Tongue (tissue), 2 donors: ENCODE results near the gene CCDC6. TPM values are rescaled to one million over a fixed set of nuclear protein-coding genes. Genes with fewer than 3 reads are reported as not detected.
"Not testable (repeated sequence)": the region's sequence is repeated elsewhere in the genome, so short reads cannot be mapped to it uniquely, and the experiment has no call there.

Experiments used
- DNase-seq: peaks from one replicate; pipeline ENCODE4 v3.0.0-alpha.2; 2015
- total RNA-seq: library from RNA; depleted of rRNA; stranded (reverse); fragments of >200 nt; gene quantifications from one replicate; pipeline ENCODE4 v1.2.3, GENCODE V29; 2014

CCDC6 gene
- total RNA-seq, 1 donor from 2014 or later, result 37.2 TPM

DNA sequence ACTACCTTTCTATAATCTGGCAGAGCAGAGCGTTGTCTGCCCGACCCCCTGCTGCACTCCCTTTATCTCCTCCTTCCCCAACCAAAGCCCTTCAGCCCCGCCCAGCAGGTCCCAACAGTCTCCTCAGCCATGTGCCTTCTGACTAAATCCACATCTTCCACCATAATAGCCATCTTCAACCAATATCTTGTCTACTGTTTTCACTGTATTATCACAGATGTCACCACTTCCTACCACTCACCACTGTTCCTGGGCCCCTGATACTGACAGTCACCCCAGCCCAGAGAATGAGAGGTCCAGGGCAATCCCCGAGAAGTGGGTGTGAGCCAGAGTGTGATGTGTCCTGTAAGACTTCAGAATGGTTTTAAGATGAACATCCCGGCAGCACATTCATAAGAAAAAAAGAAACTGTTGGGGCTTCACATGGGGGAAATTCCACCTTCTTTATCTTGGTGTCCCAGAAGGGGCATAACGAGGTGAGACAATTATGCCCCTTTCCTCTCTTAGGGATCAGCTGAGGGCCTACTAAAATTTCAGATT is 25.3 kb downstream of the CCDC6 start:
- no peak for DNase-seq

DNA sequence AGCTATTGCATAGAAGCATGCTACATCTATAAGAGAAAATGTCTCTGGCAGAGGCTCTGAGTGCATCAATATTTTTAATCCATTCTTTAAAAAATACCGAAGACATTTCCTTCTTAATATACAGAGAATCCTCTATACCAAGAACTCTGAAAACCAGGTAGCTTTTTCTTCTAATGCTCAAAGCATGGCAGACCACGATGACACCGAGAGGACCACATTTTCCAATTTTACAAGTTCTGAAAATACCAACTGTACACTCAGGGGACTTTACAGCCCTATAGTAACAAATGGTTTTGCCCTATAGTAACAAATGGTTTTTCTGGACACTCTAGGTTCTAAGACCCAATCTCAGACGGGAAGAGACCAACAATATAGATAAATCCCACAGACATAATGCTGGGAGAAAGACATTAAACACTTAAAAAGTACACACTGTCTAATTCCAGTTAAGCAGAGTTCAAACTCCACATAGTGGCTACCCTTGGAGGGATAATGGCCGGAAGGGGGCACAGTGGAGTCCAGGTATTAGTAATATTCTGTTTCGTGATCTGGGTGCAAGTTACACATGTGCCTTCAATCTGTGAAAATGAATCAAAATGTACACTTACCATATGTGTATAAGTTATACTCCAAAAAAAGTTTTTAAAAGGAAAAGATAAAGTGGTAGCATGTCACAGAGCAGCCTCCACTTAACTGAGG is 26.2 kb downstream of the CCDC6 start:
- no peak for DNase-seq

DNA sequence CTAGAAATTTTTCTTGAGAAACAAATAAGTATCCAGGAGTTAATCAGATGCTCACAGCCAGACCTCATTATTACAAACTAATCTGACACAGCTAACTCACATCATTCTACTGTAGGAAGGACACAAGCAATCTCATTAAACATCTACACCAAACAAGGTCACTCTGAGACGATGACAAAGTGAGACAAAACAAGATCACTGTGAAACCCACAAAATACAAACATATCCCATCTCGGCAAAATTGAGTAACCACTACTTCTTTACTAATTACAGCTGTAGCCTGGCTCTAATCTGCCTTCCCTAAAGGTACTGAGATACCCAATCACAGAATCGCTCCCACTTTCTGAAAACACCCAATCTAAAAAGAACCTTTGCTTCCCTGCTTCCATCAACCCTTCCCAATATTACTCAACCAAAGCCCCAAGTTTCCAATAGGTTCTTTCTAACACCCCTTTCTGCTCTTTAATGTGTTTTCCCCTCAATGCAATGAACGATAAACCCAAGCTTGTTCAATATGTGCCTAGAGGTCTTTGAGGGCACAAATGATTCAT is 26.9 kb downstream of the CCDC6 start:
- DNase-seq, result no peak

DNA sequence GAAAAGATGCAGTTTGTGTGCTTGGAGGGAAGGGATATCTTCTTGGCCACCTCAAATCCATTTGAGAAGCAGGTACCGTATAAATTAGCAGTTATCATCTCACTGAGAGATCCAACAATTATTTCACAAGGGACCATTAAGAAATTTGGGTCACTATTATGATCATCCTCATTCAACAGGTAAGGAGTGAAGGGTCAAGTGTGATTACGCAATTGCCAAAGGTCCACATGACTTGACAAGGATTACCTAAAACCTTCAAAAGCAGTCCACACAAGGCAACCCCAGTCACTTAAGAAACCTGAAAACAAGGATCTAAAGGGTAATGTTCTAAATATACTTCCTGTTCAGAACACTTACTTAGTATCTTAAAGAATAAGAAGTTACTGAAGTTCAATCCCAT is 27.4 kb downstream of the CCDC6 start:
- DNase-seq, result no peak

DNA sequence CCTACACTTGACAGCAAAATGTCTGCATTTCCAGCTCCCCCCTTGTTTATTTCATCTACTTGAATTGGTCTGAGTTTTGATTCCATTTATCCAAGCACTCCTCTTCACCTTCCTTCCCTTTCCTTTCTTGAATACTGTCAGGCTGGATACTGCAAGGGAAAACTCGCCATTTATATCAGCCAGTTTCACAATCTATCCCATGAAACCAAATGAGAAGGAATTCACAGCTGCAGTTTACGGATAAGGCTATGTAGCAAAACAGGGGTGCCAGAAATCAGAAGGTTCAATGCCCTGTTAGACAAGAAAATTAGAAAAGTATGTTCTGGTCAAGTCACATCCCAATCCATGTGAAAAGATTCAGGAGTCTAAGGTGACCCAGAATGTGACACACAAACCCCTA is 28.1 kb downstream of the CCDC6 start:
- DNase-seq, result no peak

DNA sequence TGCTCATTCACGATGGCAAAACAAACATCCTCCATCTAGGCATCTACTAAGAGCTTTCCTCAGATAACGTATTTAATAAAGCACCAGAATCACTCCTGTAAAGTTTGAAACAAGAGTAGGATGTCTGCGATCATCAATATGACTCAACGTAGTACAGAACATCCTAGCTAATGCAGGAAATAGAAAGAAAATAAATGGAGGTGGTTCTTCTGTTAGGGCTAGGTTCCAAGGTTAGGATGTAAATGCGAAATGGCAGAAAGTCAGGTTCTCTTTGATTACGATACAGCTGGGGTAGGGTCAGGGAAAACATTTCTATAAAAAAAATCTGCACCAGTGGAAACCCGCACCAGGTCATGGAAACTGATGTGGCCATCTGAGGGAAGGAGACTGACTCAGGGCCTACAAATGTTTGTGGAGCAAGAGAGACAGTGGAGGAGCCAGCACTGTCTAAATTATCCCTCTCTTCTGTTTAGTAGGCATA is 29.1 kb downstream of the CCDC6 start:
- DNase-seq, result no peak

DNA sequence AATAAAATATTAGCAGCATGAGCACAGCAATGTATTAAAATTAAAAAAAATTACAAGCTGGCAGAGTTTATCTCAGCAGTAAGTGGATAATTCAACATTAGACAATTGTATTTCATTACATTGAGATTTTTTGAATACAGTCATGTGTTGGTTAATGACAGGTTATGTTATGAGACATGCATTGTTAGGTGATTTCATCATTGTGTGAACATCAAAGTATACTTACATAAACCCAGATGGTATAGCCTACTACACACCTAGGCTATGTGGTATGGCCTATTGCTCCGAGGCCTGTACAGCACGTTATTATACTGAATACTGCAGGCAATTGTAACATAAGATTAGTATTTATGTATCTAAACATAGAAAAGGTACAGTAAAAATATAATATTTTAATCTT is 29.7 kb downstream of the CCDC6 start:
- no peak for DNase-seq

DNA sequence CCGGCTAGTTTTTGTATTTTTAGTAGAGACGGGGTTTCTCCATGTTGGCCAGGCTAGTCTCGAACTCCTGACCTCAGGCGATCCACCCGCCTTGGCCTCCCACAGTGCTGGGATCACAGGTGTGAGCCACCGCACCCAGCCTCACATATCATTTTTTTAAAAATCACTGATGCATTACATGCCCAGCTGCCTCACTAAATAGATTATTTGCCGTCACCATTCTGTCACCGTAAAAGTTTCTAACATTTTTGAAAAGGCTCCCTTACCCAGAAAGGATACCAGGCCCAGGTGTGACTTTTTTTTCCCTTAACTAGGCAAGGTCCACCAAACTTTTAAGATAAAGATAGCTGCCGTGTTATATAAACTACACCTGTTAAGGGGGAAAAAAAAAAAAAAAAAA is 30.1 kb downstream of the CCDC6 start:
- not testable (repeated sequence) for DNase-seq

DNA sequence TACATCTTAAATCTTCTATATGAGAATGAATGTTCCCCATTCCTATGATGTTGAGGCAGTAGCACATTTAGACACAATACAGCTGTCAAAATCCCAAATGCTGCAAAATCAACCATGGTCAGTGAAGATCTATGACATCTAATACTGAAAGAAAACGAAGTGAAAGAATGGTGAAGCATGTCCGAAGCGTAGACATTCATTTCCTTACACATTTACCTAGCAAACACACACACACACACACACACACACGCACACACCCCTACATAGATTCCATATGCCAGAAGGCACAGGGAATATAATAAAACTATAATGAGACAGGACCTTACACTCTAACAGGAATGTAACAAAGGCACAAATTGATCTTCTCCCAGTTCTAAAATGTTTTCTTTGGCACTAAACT is 32.5 kb downstream of the CCDC6 start:
- no peak for DNase-seq

DNA sequence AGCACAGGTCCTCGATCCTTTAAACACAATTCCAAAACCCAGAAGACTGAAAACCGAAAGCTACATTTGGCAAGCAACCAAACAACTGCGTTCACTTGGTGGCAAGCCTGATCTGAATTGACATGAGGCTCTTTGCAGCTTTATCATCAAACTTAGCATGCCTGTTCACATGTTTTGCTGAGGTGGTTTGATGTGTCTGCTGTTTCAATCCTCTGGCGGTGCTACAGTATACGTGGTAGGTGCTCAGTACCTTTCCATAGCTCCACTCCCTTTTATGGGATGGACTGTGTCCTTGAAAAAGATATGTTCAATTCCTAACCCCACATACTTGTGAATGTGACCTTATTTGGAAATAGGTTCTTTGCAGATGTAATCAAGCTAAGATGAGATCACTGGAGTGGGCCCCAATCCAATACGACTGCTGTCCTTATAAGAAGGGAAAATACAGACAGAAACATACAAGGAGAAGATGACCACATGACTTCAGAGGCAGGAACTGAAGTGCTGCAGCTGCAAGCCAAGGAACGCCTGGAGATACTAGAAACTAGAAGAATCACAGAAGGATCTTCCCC is 33.4 kb downstream of the CCDC6 start:
- peak; percentile 54 for DNase-seq

DNA sequence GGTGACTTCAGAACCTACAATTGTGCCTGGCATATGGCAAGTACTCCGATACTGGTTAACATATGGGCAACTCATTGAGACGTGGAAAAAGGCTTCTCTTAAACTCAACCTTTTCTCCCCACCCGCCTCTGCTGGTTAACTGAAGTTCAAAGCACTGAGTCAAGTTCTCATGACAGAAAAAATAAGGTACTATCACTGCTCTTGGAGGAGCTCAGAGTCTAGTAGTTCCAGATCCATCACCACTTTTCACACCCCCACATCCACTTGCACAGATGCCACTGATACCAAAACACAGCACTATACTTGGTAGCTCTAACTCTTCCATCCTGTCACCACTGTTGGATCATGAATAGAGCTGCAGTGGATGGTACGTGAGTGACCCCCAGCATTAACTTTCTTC is 36.2 kb downstream of the CCDC6 start:
- no peak for DNase-seq

DNA sequence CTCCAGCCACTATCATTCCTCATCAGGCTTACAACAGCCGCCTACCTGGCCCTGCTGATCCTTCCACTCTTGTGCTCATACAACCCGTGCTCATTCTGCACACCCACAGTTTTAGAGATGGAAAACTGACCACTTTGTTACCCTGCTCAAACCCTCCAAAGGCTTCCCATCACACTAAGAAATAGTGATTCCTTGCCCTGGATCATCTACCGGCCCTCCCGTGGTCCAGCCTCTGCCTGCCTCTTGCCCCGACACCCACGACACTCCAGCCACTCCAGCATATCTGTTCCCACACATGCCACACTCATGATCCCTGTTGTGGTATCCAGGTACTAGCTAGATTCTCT is 36.8 kb downstream of the CCDC6 start:
- DNase-seq, result no peak

DNA sequence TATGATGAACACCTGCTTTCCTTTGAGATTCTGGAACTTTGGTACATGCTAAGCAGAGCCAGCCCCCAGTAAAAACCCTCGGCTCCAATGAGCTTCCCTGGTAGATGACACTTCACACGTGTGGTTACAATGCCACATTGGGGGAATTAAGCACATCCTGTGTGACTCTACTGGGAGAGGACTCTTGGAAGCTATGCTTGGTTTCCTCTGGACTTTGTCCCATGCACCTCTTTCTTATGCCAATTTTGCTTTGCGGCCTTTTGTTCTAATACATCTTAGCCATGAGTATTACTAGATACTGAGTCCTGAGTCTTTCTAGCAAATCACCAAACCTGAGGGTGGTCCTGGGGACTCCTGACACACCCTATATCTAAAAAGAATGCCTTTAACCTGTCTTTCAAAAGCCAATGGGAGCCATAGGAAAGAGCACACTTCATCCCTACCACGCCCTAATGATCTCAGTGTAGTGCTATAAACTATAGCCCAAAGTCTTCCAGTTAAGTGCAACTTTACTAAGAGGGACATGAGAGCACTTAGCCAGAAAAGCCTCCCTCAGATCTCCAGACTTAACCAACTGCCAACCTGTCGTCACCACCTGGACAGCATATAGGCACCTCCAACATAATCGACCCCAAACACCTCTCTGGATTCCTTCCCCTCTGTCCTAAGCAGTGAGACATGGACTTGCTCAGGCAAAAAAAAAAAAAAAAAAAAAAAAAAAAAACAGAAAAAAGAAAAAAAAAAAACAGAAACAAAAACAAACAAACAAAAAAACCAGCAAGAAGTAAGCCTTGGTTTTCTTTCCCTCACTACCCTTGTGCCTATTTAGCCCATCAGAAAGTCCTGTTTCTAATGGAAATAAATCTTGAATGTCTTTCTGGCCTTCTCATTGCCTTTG is 37.4 kb downstream of the CCDC6 start:
- DNase-seq, result no peak

DNA sequence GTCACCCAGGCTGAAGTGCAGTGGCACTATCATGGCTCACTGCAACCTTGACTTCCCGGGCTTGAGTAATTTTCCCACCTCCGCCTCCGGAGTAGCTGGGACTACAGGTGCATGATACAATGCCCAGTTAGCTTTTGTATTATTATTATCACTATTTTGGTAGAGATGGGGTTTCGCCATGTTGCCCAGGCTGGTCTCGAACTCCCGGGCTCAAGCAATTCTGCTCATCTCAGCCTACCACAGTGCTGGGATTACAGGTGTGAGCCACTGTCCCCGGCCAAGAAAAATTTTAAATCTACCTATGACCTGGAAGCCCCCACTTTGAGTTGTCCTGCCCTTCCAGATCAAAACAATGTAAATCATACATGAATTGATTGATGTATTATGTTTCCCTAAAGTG is 38.8 kb downstream of the CCDC6 start:
- DNase-seq, result no peak

DNA sequence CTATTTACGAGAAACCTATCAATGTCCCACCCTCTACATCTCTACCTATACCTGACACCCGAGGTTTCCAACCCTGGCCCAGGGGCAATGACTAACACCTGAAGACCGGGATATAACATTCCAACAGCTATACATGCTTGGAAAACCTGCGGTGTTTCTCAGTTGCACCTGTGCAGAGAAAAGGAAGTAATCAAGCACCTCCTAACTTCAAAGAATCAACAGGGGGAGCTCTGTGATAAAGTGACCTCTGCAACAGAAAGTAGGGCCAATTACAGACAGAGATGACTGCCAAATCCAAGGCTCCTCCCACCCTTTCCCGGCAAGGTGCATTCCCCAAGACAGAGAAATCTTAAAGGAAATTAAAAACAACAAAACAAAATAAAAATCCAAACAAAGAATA is 41.3 kb downstream of the CCDC6 start:
- no peak for DNase-seq

DNA sequence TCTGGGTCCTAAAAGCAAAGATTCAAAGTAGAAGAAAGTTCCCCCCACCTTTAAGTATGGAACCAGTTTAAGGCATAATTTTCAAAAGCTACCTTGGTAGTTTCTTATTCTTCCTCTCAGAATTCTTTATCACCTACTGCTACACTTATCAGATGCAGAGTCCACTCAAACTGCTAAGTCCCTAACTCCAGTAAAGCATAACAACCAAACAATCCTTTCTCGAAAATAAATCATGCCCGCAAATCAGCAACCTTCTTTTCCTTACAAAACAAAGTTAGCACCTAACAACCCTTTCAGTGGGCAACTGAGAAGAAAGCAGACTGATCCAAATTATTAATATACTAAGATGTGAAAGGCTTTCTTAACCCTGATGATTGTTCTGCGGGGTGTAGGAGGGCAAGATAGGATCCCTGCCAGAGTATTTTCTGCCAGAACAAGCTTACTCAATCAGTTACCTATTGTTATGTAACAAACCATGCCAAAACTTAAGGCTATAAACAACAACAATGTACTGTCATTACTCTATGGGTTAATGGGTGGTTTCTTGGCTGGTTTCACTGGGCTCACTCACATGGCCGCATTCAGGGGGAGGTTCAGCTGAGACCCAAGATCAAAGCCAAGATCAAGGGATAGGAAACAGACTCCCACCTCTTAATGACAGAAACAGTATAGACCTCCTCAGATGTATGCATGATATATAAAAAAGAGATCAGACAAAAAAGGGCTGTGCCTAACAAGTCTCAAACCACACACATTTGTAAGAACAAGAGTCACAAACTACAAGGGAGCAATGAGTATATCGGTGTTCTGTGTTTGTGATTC is 42.0 kb downstream of the CCDC6 start:
- DNase-seq, result no peak

DNA sequence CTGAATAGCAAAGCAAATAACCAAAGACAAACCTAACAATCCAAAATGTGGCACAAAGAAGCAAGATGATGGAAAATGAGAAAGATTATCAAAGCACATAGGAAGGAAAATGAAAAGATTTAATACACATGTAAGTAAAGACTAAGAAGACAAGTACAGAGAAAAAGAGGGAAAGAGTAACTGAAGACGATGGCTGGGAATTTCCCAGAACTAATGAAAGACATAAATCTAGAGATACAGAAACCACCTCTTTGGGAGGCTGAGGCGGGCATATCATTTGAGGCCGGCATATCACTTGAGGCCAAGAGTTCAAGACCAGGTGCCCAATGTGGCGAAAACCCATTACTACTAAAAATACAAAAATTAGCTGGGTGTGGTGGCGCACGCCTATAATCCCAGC is 46.8 kb downstream of the CCDC6 start:
- no peak for DNase-seq

DNA sequence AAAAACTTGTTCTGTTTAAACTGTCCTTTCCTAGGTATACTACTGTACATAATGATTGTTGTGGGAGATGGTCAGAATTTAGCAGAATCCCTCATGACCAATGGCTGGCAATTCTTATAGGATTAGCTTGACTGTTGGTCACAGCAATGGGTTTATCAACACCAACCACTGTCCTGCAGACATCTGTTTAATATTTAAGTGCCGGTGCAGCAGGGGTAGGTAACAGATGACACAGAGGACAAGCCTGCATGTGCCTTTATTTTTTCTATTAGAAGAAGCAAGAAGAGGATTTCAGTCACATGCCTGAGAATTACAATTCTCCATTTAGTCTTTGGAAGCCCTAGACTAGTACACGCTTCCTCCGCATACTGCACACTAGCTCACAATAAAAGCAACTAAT is 48.4 kb downstream of the CCDC6 start:
- no peak for DNase-seq

DNA sequence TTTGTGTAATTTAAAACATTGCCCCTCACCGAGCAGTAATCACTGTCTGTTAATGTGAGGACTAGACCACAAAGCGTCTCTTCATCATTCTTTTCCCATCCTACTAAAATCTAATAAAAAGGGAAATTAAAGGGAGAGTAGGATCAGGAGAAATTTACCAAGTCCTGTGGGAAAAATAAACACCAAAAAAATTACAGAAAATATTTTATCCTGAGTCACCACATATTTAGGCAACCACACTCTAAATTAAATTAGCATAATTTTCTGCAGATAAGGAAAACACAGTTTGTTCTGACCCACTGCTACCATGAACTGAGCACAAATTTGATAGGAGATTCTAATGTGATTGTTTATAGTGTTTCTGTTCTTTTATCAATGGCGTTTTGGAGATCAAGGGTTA is 49.3 kb downstream of the CCDC6 start:
- no peak for DNase-seq

DNA sequence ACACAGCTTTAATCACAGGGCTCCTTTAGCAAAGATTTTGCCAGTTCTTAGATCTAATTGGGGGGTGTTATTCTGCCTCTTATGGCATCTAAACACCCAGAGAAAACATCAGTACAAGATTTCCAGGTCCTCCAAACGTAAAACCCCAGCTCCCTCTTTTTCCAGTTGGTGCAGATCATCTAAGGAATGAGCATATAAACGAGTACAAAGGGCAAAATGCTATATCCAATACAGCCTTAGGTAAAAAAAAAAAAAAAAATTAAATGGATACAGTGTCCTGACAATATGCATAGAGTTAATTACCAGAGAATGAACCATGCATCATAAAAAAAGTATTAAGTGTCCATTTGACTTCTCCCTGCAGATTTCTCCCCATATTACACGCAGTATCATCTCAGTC is 50.3 kb downstream of the CCDC6 start:
- no peak for DNase-seq

DNA sequence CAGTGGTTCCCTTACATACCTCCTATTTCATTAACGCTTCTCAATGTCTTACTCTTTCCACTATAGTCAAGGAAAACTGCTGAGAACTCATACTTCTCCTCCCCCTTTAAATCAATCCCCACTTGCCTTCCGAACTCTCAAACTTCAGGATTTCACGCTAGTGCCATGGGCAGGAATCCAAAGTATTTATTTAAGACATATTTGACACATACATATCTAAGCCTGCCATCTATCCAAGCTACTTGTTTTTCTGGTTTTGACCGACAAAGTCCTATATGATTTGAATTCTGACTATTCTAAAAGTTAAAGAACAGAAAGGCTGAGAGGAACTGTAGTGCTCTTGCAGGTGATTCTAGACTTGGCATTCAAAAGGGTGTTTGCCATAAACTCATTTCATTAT is 51.8 kb downstream of the CCDC6 start:
- DNase-seq, result peak; percentile 31

DNA sequence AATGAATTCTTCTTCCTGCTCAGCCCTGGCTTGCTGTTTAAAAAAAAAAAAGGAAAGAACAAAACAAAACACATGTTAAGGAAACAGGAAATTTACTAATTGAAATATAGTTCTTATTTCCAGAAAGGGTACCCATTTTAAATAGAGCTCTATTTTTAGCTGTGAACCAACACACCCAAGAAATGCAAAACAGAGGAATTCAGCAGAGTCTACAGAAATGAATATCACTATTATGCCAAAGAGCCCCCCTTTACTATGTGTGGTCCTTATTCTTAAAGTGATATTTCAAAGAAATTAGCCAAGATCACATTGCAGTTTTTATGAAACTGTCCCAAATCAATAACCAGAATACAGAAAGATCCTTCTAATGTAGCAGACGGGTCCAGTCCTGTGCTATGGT is 53.7 kb downstream of the CCDC6 start:
- DNase-seq, result no peak
